Activated CD4-positive, alpha-beta T cell treated with anti-CD3 and anti-CD28 coated beads, Interleukin-2, amount 50 U/mL, for 24 hours (primary cell): ENCODE measurements around the gene SYS1.

Experiments used
- DNase-seq, 2 donors: peaks; one replicate each; pipeline ENCODE4 v3.0.0-alpha.2; 2020; ENCODE audit warnings: low read depth in 1 of 2, low spot score in 1 of 2

SYS1 gene

GRCh38 chr20:45413479-45413878 lies 50.5 kb downstream of the SYS1 start:
- no peak for DNase-seq

GRCh38 chr20:45415822-45416637 lies 53.1 kb downstream of the SYS1 start, which contains the start of gene PIGT:
Gene PIGT, plus strand, starts transcription at chr20:45416141. Its CDS starts 16 bp downstream, at chr20:45416157.
- peak; percentile 64 to 87 for DNase-seq

- DNase-seq, result no peak
Observed at GRCh38 chr20:45416917-45417316, 54.0 kb downstream of the SYS1 start.
